ENCODE data around the gene TPI1.

GRCh38 chr12:6861391-6861790, 5.9 kb upstream of the TPI1 start:
- TF ChIP-seq POLR2A (IDR thresholded peaks at IDR 0.05) (no peak), CTCF (IDR thresholded peaks at IDR 0.05) (no peak)

All from thyroid gland (tissue), 4 donors.